ENCODE results near the gene CMTR2.
"Not testable (repeated sequence)": the region's sequence is repeated elsewhere in the genome, so short reads cannot be mapped to it uniquely, and the experiment has no call there.

Gene CMTR2

GRCh38 chr16:71288890-71289731 lies at the start of gene CMTR2:
Gene CMTR2, minus strand, starts transcription at chr16:71289402. Its CDS starts 3,482 bp downstream, at chr16:71285920.
- peak; percentile 93 for DNase-seq (ENCODE audit: low spot score)

GRCh38 chr16:71338632-71339031 lies 49.4 kb upstream of the CMTR2 start:
- DNase-seq (ENCODE audit: low spot score), result no peak

GRCh38 chr16:71338193-71338592 lies 49.0 kb upstream of the CMTR2 start:
- DNase-seq (ENCODE audit: low spot score), result no peak

- DNase-seq (ENCODE audit: low spot score), result no peak
Measured at GRCh38 chr16:71337631-71338030, 48.4 kb upstream of the CMTR2 start.

GRCh38 chr16:71328151-71328550 lies 38.9 kb upstream of the CMTR2 start:
- no peak for DNase-seq (ENCODE audit: low spot score)

GRCh38 chr16:71327720-71328119 lies 38.5 kb upstream of the CMTR2 start:
- no peak for DNase-seq (ENCODE audit: low spot score)

- DNase-seq (ENCODE audit: low spot score), result no peak
Measured at GRCh38 chr16:71319999-71320398, 30.8 kb upstream of the CMTR2 start.

GRCh38 chr16:71315269-71315668 lies 26.1 kb upstream of the CMTR2 start:
- DNase-seq (ENCODE audit: low spot score), result no peak

GRCh38 chr16:71313591-71313990 lies 24.4 kb upstream of the CMTR2 start:
- DNase-seq (ENCODE audit: low spot score), result not testable (repeated sequence)

- peak; percentile 14 for DNase-seq (ENCODE audit: low spot score)
Measured at GRCh38 chr16:71311553-71312158, 22.5 kb upstream of the CMTR2 start.

- DNase-seq (ENCODE audit: low spot score), result no peak
Measured at GRCh38 chr16:71303938-71304337, 14.7 kb upstream of the CMTR2 start.

GRCh38 chr16:71297341-71297634 lies 8.1 kb upstream of the CMTR2 start:
- DNase-seq (ENCODE audit: low spot score), result no peak

GRCh38 chr16:71296584-71297340 lies 7.6 kb upstream of the CMTR2 start:
- DNase-seq (ENCODE audit: low spot score), result no peak

GRCh38 chr16:71295950-71296349 lies 6.7 kb upstream of the CMTR2 start:
- DNase-seq (ENCODE audit: low spot score), result no peak

- no peak for DNase-seq (ENCODE audit: low spot score)
Measured at GRCh38 chr16:71293919-71294318, 4.7 kb upstream of the CMTR2 start.

GRCh38 chr16:71292095-71292494 lies 2.9 kb upstream of the CMTR2 start:
- DNase-seq (ENCODE audit: low spot score), result not testable (repeated sequence)

- no peak for DNase-seq (ENCODE audit: low spot score)
Measured at GRCh38 chr16:71289732-71290062, 495 bp upstream of the CMTR2 start.

- no peak for DNase-seq (ENCODE audit: low spot score)
Measured at GRCh38 chr16:71288570-71288889, 672 bp downstream of the CMTR2 start.

GRCh38 chr16:71287911-71288310 lies 1.3 kb downstream of the CMTR2 start:
- DNase-seq (ENCODE audit: low spot score), result no peak

GRCh38 chr16:71287454-71287853 lies 1.7 kb downstream of the CMTR2 start:
- DNase-seq (ENCODE audit: low spot score), result no peak

- no peak for DNase-seq (ENCODE audit: low spot score)
Measured at GRCh38 chr16:71283612-71284011, 5.6 kb downstream of the CMTR2 start.

GRCh38 chr16:71282943-71283342 lies 6.3 kb downstream of the CMTR2 start:
- no peak for DNase-seq (ENCODE audit: low spot score)

- DNase-seq (ENCODE audit: low spot score), result peak; percentile 12
Measured at GRCh38 chr16:71276589-71277334, 12.4 kb downstream of the CMTR2 start.

Data from globus pallidus (tissue), 1 donor.